ENCODE measurements around the gene ACTA2.

Gene ACTA2

GRCh38 chr10:88918191-88918905 lies 34.2 kb downstream of the ACTA2 start:
- no peak for DNase-seq

GRCh38 chr10:88916986-88917385 lies 35.6 kb downstream of the ACTA2 start:
- no peak for DNase-seq

- no peak for DNase-seq
These were observed 36.3 kb downstream of the ACTA2 start for GRCh38 chr10:88916231-88916630.

GRCh38 chr10:88915781-88916180 lies 36.8 kb downstream of the ACTA2 start:
- no peak for DNase-seq

GRCh38 chr10:88913788-88914187 lies 38.8 kb downstream of the ACTA2 start:
- no peak for DNase-seq

- DNase-seq, result no peak
These were observed 39.4 kb downstream of the ACTA2 start for GRCh38 chr10:88913127-88913526.

- no peak for DNase-seq
These were observed 40.7 kb downstream of the ACTA2 start for GRCh38 chr10:88911851-88912250.

- no peak for DNase-seq
These were observed 41.5 kb downstream of the ACTA2 start for GRCh38 chr10:88911116-88911515.

- no peak for DNase-seq
These were observed 44.4 kb downstream of the ACTA2 start for GRCh38 chr10:88908194-88908593.

- no peak for DNase-seq
These were observed 45.7 kb downstream of the ACTA2 start for GRCh38 chr10:88906921-88907320.

- DNase-seq, result no peak
These were observed 48.9 kb downstream of the ACTA2 start for GRCh38 chr10:88903715-88904114.

- no peak for DNase-seq
These were observed 50.4 kb downstream of the ACTA2 start for GRCh38 chr10:88901984-88902789.

GRCh38 chr10:88901206-88901983 lies 51.2 kb downstream of the ACTA2 start:
- DNase-seq, result no peak

- no peak for DNase-seq
These were observed 52.7 kb downstream of the ACTA2 start for GRCh38 chr10:88899886-88900285.

GRCh38 chr10:88898727-88899126 lies 53.8 kb downstream of the ACTA2 start:
- no peak for DNase-seq

GRCh38 chr10:88896994-88897853 lies 55.3 kb downstream of the ACTA2 start:
- no peak for DNase-seq

- DNase-seq, result no peak
These were observed 56.1 kb downstream of the ACTA2 start for GRCh38 chr10:88896372-88896993.

GRCh38 chr10:88895250-88895649 lies 57.3 kb downstream of the ACTA2 start:
- DNase-seq, result no peak

- DNase-seq, result no peak
These were observed 59.0 kb downstream of the ACTA2 start for GRCh38 chr10:88893611-88894010.

GRCh38 chr10:88892222-88892967 lies 60.2 kb downstream of the ACTA2 start:
- no peak for DNase-seq

GRCh38 chr10:88890681-88891381 lies 61.7 kb downstream of the ACTA2 start:
- no peak for DNase-seq
